Islet precursor cell (in vitro differentiated cells): ENCODE results near the gene RABAC1.
"Not testable (repeated sequence)": the region's sequence is repeated elsewhere in the genome, so short reads cannot be mapped to it uniquely, and the experiment has no call there.

ENCODE experiments used
- DNase-seq: peaks from one replicate; pipeline ENCODE4 v3.0.0-alpha.2; 2018

RABAC1 gene

GRCh38 chr19:41959056-41960053, at the start of gene RABAC1:
TSS of gene RABAC1 (minus strand) at chr19:41959321. CDS start at chr19:41959292, 29 bp downstream.
- DNase-seq, result peak; percentile 98

- DNase-seq, result no peak
Observed at GRCh38 chr19:42006569-42006968, 47.4 kb upstream of the RABAC1 start.

GRCh38 chr19:42005504-42005903, 46.4 kb upstream of the RABAC1 start:
- DNase-seq, result no peak

- DNase-seq, result no peak
Observed at GRCh38 chr19:42003506-42004294, 44.6 kb upstream of the RABAC1 start.

- DNase-seq, result no peak
Observed at GRCh38 chr19:41999878-42000208, 40.7 kb upstream of the RABAC1 start.

- DNase-seq, result no peak
Observed at GRCh38 chr19:41999071-41999877, 40.2 kb upstream of the RABAC1 start.

- peak; percentile 76 for DNase-seq
Observed at GRCh38 chr19:41998246-41999020, 39.3 kb upstream of the RABAC1 start.

GRCh38 chr19:41997851-41998229, 38.7 kb upstream of the RABAC1 start:
- DNase-seq, result no peak

- DNase-seq, result peak; percentile 84
Observed at GRCh38 chr19:41997121-41997850, 38.2 kb upstream of the RABAC1 start.

GRCh38 chr19:41995959-41996797, 37.1 kb upstream of the RABAC1 start:
- DNase-seq, result no peak

GRCh38 chr19:41994994-41995958, 36.2 kb upstream of the RABAC1 start:
- DNase-seq, result no peak

- DNase-seq, result no peak
Observed at GRCh38 chr19:41994521-41994971, 35.4 kb upstream of the RABAC1 start.

- peak; percentile 70 for DNase-seq
Observed at GRCh38 chr19:41993612-41994483, 34.7 kb upstream of the RABAC1 start, which contains the start of gene ATP1A3. TSS of gene ATP1A3 (minus strand) at chr19:41994230. CDS start at chr19:41994076, 154 bp downstream.

GRCh38 chr19:41991925-41992569, 32.9 kb upstream of the RABAC1 start:
- DNase-seq, result not testable (repeated sequence)

GRCh38 chr19:41991025-41991424, 31.9 kb upstream of the RABAC1 start:
- no peak for DNase-seq

- no peak for DNase-seq
Observed at GRCh38 chr19:41990615-41991014, 31.5 kb upstream of the RABAC1 start.

- no peak for DNase-seq
Observed at GRCh38 chr19:41990028-41990427, 30.9 kb upstream of the RABAC1 start.
